AG04450 (cell line): Measurements from ENCODE around the gene SUSD5. TPM values are rescaled to one million over a fixed set of nuclear protein-coding genes. Genes with fewer than 3 reads are reported as not detected.

ENCODE experiments used
- CTCF ChIA-PET: fragments of 300-600, 350-600 bp; formaldehyde crosslinking; extraction: SDS; loops from one replicate; lab custom pipeline; 2022; ENCODE audit warnings: antibody characterized with exemption, inconsistent platforms; lab: Charles Lee
- POLR2A ChIA-PET: fragments of 350-600 bp; formaldehyde crosslinking; extraction: SDS; loops from one replicate; lab custom pipeline; 2021; ENCODE audit warnings: antibody characterized with exemption, inconsistent platforms; lab: Yijun Ruan, JAX
- DNase-seq: peaks from one replicate; pipeline ENCODE4 v3.0.0-alpha.2; 2011; ENCODE audit warnings: low read depth, low spot score
- H3K27ac ChIP-seq: one replicate; pipeline ENCODE4 v1.5.1; 2012; ENCODE audit warnings: low read depth, low read length, control low read depth
- H3K27me3 ChIP-seq: one replicate; pipeline ENCODE4 v1.6.0; 2012; ENCODE audit warnings: low read length; ENCODE audit not compliant: control insufficient read depth, insufficient read depth
- H3K4me3 ChIP-seq: 2 replicates; pipeline ENCODE4 v1.5.1; 2011; ENCODE audit warnings: mild to moderate bottlenecking, low read depth, low read length, control low read depth
- H3K9me3 ChIP-seq: 2 replicates; pipeline ENCODE4 v1.5.1; 2012; ENCODE audit warnings: low read length; ENCODE audit not compliant: control insufficient read depth, insufficient read depth
- polyA plus RNA-seq: library from polyadenylated mRNA; depleted of rRNA; stranded (reverse); fragments of >200 nt; gene quantifications from 2 replicates; pipeline ENCODE4 v1.2.3, GENCODE V29; 2011; rRNA removed
- small RNA-seq: library from RNA; depleted of rRNA; stranded (forward); fragments of <200 nt; gene quantifications from one replicate; pipeline ENCODE3, GENCODE V24; 2012; ENCODE audit warnings: low read depth; ENCODE audit not compliant: insufficient read length
- TF ChIP-seq, protein P1 (sequence below): IDR thresholded peaks from 2 replicates; pipeline ENCODE4 v1.5.1; 2011; ENCODE audit warnings: low read depth, low read length, control low read depth, inconsistent platforms

The SUSD5 gene
- polyA plus RNA-seq, 1 experiment, result 1.8 TPM

DNA sequence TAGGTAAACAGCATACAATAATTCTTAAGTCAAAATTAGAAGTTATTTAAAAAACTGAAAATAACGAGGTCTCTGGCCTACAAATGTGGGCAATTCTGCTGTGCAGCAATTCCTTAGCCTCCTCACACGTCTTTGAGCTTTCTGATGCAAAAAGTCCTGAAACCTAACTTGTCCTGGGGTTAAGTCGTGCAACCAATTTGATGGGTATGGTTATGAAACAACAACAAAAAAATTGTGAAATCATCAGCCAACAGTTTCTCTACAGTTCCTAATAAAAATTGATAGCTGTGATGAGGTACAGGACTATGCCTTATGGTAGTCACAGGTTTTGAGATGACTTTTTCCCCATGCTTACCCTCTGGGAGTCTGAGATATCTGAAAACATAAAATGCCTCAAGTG lies 115.1 kb downstream of the SUSD5 start:
- POLR2A ChIA-PET, result no interaction called here
- H3K4me3 ChIP-seq, result no peak overlapping the region
- no peaks in the 10 kb centered on the region for H3K9me3 ChIP-seq
- H3K27me3 ChIP-seq, result peaks cover 2% of the 10 kb centered on the region
- CTCF ChIA-PET, result interaction anchor here (2.2 kb wide), 1 partner anchor 29 kb away, joined by 15 read pairs; no protein-coding TSS in a partner anchor
- TF ChIP-seq, protein P1, sequence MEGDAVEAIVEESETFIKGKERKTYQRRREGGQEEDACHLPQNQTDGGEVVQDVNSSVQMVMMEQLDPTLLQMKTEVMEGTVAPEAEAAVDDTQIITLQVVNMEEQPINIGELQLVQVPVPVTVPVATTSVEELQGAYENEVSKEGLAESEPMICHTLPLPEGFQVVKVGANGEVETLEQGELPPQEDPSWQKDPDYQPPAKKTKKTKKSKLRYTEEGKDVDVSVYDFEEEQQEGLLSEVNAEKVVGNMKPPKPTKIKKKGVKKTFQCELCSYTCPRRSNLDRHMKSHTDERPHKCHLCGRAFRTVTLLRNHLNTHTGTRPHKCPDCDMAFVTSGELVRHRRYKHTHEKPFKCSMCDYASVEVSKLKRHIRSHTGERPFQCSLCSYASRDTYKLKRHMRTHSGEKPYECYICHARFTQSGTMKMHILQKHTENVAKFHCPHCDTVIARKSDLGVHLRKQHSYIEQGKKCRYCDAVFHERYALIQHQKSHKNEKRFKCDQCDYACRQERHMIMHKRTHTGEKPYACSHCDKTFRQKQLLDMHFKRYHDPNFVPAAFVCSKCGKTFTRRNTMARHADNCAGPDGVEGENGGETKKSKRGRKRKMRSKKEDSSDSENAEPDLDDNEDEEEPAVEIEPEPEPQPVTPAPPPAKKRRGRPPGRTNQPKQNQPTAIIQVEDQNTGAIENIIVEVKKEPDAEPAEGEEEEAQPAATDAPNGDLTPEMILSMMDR, result no peak
- DNase-seq, result no peak
- H3K27ac ChIP-seq, result no peak overlapping the region

- TF ChIP-seq, protein P1, result no peak
- peaks cover 2% of the 10 kb centered on the region for H3K27me3 ChIP-seq
- DNase-seq, result no peak
- no peaks in the 10 kb centered on the region for H3K9me3 ChIP-seq
- no peak overlapping the region for H3K27ac ChIP-seq
- CTCF ChIA-PET, result interaction anchor here (2.2 kb wide), 1 partner anchor 28 kb away, joined by 15 read pairs; no protein-coding TSS in a partner anchor
- POLR2A ChIA-PET, result no interaction called here
- H3K4me3 ChIP-seq, result no peak overlapping the region
Measured at GRCh38 chr3:33103034-33103433, 115.6 kb downstream of the SUSD5 start.

DNA sequence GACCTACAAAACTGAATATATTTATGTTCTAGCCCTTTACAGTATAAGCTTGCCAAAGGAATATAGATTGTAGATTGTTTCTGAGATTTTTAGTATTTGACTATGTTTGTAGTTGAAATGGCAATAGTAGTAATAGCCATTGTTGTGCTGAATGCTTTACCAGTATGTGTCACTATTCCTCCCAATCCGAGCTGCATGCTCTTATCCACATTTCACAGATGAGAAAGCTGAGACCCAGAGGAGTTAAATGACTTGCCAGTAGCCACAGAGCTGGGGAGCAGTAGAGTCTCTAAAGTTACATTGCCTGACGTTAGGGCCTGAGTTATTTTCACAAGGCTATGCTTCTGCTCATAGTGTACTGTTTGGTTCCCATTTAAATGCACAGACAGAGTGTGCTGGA lies 118.4 kb downstream of the SUSD5 start:
- TF ChIP-seq, protein P1, result no peak
- ChIA-PET POLR2A (no interaction called here), CTCF (no interaction called here)
- H3K27me3 ChIP-seq, result peaks cover 2% of the 10 kb centered on the region
- no peak for DNase-seq
- no peak overlapping the region for H3K27ac ChIP-seq
- H3K9me3 ChIP-seq, result peaks cover 2% of the 10 kb centered on the region; the same call in 1 of the 2 replicates
- no peak overlapping the region for H3K4me3 ChIP-seq

Small RNAs within 50 kb of the gene (small RNA-seq; reads per million reads assigned to genes)
- gene AC123900.1 (not detected), gene RN7SL296P (not detected)

Other genes starting within 250 kb of the SUSD5 start
- gene GLB1, start 121.7 kb downstream of the SUSD5 start, polyA plus RNA-seq, result 100 and 101 TPM in 2 replicates
- 2.6 and 2.8 TPM in 2 replicates for gene TMPPE, start 121.7 kb downstream of the SUSD5 start, polyA plus RNA-seq
- 314 and 338 TPM in 2 replicates for gene CRTAP, start 104.8 kb downstream of the SUSD5 start, polyA plus RNA-seq
- gene FBXL2, start 58.6 kb upstream of the SUSD5 start, polyA plus RNA-seq, result 14.4 and 14.9 TPM in 2 replicates
- 83.1 and 104 TPM in 2 replicates for gene UBP1, start 221.6 kb upstream of the SUSD5 start, polyA plus RNA-seq